Posterior vena cava (tissue), 2 donors: ENCODE data around the gene RBM4. TPM values are rescaled to one million over a fixed set of nuclear protein-coding genes. Genes with fewer than 3 reads are reported as not detected.
"Not testable (repeated sequence)": the region's sequence is repeated elsewhere in the genome, so short reads cannot be mapped to it uniquely, and the experiment has no call there.

Source experiments
- DNase-seq: peaks from one replicate; pipeline ENCODE4 v3.0.0-alpha.2; 2020; ENCODE audit warnings: low spot score
- intact Hi-C, 2 donors: fragments of 100-400 bp; cut with DNase I; formaldehyde crosslinking; loops; one replicate each; pipeline versions ENCODE4 v1.14.1 to v1.14.2; 2022 to 2023
- long read RNA-seq, 2 donors: library from polyadenylated mRNA; unstranded; transcript quantifications; one replicate each; pipeline ENCODE4 v2.0.0, GENCODE V29; 2020 to 2021
- total RNA-seq, 2 donors: library from RNA; stranded (reverse); fragmentation: NEBNext Ultra II Directional; extraction: Animal tissue kit (Norgen Biotek cat#: 25700); gene quantifications; one replicate each; pipeline ENCODE4 v1.2.1, GENCODE V29; 2021
- donor health status: DM: yes; HTN: yes; CAD: no.
- donor health status: DM: yes; HTN: yes; CAD: no.

The RBM4 gene, protein sequence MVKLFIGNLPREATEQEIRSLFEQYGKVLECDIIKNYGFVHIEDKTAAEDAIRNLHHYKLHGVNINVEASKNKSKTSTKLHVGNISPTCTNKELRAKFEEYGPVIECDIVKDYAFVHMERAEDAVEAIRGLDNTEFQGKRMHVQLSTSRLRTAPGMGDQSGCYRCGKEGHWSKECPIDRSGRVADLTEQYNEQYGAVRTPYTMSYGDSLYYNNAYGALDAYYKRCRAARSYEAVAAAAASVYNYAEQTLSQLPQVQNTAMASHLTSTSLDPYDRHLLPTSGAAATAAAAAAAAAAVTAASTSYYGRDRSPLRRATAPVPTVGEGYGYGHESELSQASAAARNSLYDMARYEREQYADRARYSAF
- 10 to 100 TPM; 63.4 to 68.9 TPM for total RNA-seq
- long read RNA-seq, donor 1, partial matches to known transcripts = 0 of 15 reads
- long read RNA-seq, donor 1, other reads (novel, unspliced or antisense) = 6 of 15 reads
- long read RNA-seq, donor 2, transcript RBM4-204 (4 exons, 1,763 nt) = minor isoform, 10 of 122 reads
- long read RNA-seq, donor 2, transcript RBM4-203 (3 exons, 921 nt) = minor isoform, 13 of 122 reads
- long read RNA-seq, donor 2, transcript RBM4-201 (4 exons, 1,694 nt) = major isoform, 82 of 122 reads
- long read RNA-seq, donor 2, transcript RBM4-206 (2 exons, 1,548 nt) = minor isoform, 7 of 122 reads
- long read RNA-seq, donor 2, partial matches to known transcripts = 2 of 122 reads
- long read RNA-seq, donor 2, other reads (novel, unspliced or antisense) = 3 of 122 reads

GRCh38 chr11:66638177-66639065 lies at the start of gene RBM4:
RBM4 (plus strand) TSS chr11:66638703; CDS start chr11:66639712, 1,009 bp downstream.
- peak; percentile 99 for DNase-seq
- intact Hi-C loops = no loop called here

- DNase-seq, intact Hi-C loops: not testable (repeated sequence)
Measured at GRCh38 chr11:66589315-66589714, 49.2 kb upstream of the RBM4 start.

GRCh38 chr11:66589996-66590675 lies 48.4 kb upstream of the RBM4 start:
- no peak for DNase-seq
- intact Hi-C loops = loop anchor here in 1 of 2 donors (5.0 kb wide), 1 partner anchor 87 kb away; the partner anchor contains the start of gene RBM4B

DNA sequence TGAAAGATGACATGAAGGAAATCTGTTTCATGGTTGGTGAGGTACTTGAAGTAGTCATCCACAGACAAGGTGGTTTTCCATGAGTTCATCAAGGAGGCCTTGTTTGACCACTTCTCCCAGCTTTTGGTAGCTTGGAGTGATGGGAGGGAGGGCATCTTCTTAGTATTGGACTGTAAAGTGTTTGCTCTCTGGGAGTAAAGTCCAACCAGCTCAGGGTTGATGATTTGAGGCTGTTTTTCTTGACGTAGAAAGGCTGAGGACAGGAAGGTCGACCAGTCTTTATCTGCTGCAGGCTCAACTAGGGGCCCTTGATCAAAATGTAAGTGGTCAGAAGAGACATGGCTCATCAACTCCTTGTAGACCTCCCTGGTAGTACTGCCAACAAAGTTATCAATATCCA lies 47.3 kb upstream of the RBM4 start:
- intact Hi-C loops = loop anchor here in 1 of 2 donors (5.0 kb wide), 1 partner anchor 86 kb away; the partner anchor contains the start of gene RBM4B
- DNase-seq = no peak

- intact Hi-C loops = loop anchor here in 1 of 2 donors (5.0 kb wide), 1 partner anchor 85 kb away; the partner anchor contains the start of gene RBM4B
Measured at GRCh38 chr11:66592457-66593302, 45.8 kb upstream of the RBM4 start, which contains the start of the genes CCDC87 and CCS. CCDC87 (minus strand) TSS chr11:66593063; CDS start chr11:66593015, 48 bp downstream. CCS (plus strand) TSS chr11:66593185; CDS start chr11:66593262, 77 bp downstream.

DNA sequence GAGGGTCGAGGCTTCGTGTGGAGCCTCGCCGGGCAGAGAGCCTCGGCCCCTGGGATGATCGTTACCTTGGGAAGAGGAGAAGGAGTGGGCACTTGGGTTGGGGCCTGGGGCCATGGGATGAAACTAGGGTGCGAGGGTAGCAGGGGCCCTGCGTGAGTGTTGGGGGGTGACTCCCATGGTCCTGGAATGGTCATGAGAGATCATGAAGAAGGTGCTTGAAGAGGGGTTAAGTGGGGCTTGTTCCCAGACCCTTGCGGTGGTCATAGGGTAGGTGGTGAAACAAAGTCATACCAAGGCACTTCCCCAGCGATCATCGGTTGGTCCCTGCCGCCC lies 45.2 kb upstream of the RBM4 start:
- intact Hi-C loops = loop anchor here in 1 of 2 donors (5.0 kb wide), 1 partner anchor 84 kb away; the partner anchor contains the start of gene RBM4B
- no peak for DNase-seq

More at GRCh38 chr11:66592457-66593302, 45.8 kb upstream of the RBM4 start, which contains the start of the genes CCDC87 and CCS:
- DNase-seq = peak; percentile 99

DNA sequence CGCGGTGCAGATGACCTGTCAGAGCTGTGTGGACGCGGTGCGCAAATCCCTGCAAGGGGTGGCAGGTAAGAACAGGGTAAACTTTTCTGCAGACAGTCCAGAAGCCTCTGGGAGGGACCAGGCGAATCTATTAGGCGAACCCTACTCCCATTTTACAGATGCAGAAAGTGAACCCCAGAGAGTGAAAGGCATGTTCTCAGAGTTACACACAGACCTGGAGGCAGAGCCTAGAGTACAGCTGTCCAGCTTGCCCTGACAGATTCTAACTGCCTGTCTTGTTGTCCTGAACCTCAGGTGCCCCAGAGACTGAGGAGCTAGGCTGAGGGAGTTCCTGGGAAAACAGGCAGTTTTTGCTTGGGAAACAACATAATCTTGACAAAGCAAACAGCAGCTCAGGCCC lies 44.9 kb upstream of the RBM4 start:
- intact Hi-C loops = loop anchor here in 1 of 2 donors (5.0 kb wide), 1 partner anchor 84 kb away; the partner anchor contains the start of gene RBM4B
- no peak for DNase-seq

DNA sequence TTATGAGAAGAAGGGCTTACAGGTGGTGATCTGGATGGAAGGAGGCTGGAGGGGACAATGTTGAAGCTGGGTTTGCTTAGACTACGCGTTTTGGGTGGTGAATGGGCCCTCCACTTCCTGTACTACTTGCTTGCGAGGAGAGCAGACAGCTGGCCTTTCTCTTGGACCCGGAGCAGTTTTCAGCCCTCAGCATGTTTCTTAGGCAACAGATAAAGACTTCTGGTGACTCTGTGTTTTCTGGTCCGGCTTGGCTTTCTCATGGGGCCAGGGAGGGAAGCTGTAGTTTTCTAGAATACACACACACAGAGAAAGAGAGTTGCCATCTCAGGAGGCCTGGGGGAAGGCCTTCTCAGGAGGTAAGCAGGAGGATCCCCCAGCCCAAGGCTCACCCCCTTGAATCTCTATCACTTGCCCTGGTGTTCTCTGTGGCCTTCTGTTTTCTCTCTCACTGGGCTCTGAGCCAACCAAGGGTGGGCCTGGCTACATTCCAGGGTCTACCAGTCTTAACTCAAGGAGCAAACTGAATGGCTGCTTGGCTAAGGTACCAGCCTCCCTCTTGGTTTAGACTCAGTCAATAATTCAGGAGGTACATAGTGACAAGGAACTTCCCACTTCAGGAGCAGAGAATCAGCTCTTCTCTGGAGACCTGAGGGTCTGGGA lies 43.1 kb upstream of the RBM4 start:
- DNase-seq = no peak
- intact Hi-C loops = no loop called here

DNA sequence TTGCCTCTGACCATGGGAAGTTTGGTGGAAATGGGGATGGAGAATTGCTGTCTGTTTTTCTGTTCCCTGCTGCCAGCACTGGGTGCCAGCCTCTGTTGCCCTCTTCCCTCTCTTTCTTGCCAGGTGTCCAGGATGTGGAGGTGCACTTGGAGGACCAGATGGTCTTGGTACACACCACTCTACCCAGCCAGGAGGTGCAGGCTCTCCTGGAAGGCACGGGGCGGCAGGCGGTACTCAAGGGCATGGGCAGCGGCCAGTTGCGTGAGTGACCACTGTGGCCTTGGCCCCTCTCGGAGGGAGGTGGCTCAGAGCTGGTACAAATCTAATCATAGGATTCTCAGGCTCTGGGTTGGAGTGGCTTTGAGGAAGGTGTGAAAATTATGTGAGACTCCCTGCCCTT lies 39.5 kb upstream of the RBM4 start:
- intact Hi-C loops = no loop called here
- DNase-seq = no peak

DNA sequence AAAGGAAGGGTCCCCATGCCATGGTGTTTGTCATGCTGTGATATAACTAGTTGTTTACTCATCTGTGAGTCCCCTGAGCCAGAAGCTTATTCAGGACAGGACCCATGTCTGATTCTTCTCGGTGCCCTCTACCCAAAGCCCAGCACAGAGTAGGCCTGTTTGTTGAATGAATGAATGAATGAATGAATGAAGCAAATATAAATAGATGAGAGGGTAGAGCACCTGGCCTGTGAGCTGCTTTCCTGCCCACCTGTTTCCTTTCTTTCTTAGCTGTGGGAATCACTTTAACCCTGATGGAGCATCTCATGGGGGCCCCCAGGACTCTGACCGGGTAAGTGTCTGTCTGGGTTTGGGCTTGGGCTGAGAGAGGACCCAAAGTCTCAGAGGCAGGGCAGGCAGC lies 38.3 kb upstream of the RBM4 start:
- no peak for DNase-seq
- intact Hi-C loops = no loop called here

DNA sequence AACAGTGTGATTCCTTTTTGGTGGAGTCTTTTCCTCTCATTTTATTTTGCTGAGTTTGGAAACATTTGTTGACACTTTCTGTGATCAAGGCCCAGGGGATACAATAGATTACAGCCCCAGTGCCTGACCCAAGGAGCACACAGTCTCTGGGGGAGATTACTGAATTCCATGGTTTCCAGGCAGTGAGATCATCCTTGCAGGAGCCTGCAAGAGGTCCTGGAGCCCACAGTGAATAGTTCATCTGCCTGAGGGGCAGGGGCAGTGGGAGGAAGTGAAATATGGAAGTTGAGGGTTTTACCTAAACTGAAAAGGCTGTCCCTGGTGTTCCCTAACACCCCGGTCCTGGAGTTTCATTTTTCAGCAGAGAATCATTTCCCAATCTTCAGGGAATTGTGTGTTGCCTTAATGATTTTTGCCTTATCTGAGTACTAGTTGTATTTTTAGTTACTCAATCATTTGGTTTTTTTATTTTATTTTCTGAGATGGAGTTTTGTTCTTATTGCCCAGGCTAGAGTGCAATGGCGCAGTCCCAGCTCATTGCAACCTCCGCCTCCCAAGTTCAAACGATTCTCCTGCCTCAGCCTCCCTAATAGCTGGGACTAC lies 37.8 kb upstream of the RBM4 start:
- DNase-seq = no peak
- intact Hi-C loops = no loop called here

GRCh38 chr11:66603072-66603471 lies 35.4 kb upstream of the RBM4 start:
- intact Hi-C loops = loop anchor here in 1 of 2 donors (2.0 kb wide), 1 partner anchor 44 kb away; no protein-coding TSS in a partner anchor
- DNase-seq = no peak

DNA sequence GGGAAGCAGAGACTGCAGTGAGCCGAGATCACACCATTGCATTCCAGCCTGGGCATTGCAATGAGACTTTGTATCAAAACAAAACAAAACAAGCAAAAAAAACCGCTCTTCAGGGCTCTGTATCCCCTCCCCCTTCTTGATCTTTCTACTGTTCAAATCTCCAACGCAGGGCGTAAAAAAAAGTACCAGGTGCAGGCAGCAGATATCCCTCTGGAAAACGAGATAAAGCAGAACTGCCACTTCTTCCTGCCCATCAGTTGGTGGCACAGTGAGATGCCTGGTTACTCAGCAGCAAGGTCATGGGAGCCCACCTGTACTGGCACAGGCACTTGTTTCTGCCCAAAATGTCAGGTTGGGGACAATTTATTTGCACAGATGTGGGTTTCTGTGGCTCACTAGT lies 34.3 kb upstream of the RBM4 start:
- no peak for DNase-seq
- intact Hi-C loops = no loop called here

GRCh38 chr11:66606608-66607007 lies 31.9 kb upstream of the RBM4 start:
- intact Hi-C loops, DNase-seq: not testable (repeated sequence)

DNA sequence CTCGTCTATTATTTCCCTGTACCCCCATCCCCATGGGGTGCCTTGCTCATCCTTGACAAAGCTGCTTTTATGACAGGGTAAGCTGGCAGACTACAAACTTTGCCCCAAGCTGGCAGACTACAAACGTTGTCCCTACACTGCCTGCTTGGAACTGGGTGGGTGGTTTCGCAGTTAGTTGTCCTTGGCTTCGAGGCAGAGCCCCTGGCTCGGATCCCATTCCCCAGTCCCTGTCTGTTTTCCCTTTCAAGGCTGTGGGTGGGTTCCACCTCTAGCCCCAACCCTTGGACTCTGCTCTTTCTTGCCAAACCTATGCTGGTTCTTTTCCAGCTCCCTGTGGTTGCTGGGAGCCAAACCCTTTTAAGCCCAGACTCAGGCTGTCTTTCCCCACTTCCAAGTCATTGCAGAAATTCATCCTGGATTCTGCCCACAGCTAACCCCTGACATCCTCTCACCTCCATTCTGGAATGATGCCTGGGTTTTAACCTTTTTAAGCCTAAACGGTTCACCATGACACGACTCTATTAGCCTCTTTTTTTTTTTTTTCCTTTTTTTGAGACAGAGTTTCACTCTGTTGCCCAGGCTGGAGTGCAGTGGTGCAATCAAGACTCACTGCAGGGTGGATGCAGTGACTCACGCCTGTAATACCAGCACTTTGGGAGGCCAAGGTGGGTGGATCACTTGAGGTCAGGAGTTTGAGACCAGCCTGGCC lies 31.2 kb upstream of the RBM4 start:
- intact Hi-C loops = no loop called here
- peak; percentile 93 for DNase-seq
